Prostate gland (tissue), 2 donors: ENCODE results near the gene HSD17B14. TPM values are rescaled to one million over a fixed set of nuclear protein-coding genes. Genes with fewer than 3 reads are reported as not detected.
"Not testable (repeated sequence)": the region's sequence is repeated elsewhere in the genome, so short reads cannot be mapped to it uniquely, and the experiment has no call there.

Experiments used
- DNase-seq: peaks from one replicate; pipeline ENCODE4 v3.0.0-alpha.2; 2019; ENCODE audit warnings: low spot score
- H3K27ac ChIP-seq, 2 donors: fragments of 200-600 bp; sonication (generic); 2 replicates each; pipeline ENCODE4 v1.5.1; 2017 to 2019
- H3K27me3 ChIP-seq: fragments of 200-600 bp; sonication (generic); replicated peaks from 2 replicates; pipeline ENCODE4 v1.5.1; 2019; ENCODE audit not compliant: insufficient read depth
- H3K36me3 ChIP-seq, 2 donors: fragments of 200-600 bp; sonication (generic); 1 replicate in 1 of 2; 2 replicates in 1 of 2; pipeline versions ENCODE4 v1.5.1 to v1.8.1; 2017 to 2019
- H3K4me1 ChIP-seq: fragments of 200-600 bp; sonication (generic); replicated peaks from 2 replicates; pipeline ENCODE4 v1.5.1; 2019
- H3K4me3 ChIP-seq, 2 donors: fragments of 200-600 bp; sonication (generic); 2 replicates each; pipeline ENCODE4 v1.5.1; 2017 to 2019
- H3K9me3 ChIP-seq: fragments of 200-600 bp; sonication (generic); 2 replicates; pipeline ENCODE4 v1.5.1; 2017
- CTCF ChIP-seq, 4 experiments: fragments of 200-600 bp in 2 of 4; fragments of 450-650 bp in 2 of 4; sonication (generic) in 2 of 4; IDR thresholded peaks; 1 replicate in 3 of 4; 2 replicates in 1 of 4; pipeline ENCODE4 v1.5.1; 2016 to 2019; ENCODE audit warnings: antibody characterized with exemption in 4 of 4, mild to moderate bottlenecking in 2 of 4, moderate library complexity in 2 of 4
- POLR2A ChIP-seq: fragments of 450-650 bp; IDR thresholded peaks from one replicate; pipeline ENCODE4 v1.6.1; 2016; ENCODE audit warnings: antibody characterized with exemption, mild to moderate bottlenecking
- POLR2AphosphoS5 ChIP-seq: sonication (generic); formaldehyde crosslinking; IDR thresholded peaks from one replicate; pipeline ENCODE4 v1.6.1; 2017; ENCODE audit warnings: antibody characterized with exemption
- WGBS: methylation state at CpG from one replicate; pipeline ENCODE4 v1.1.5; 2018; 5-methylcytosine and 5-hydroxymethylcytosine counted together
- intact Hi-C: fragments of 100-400 bp; cut with DNase I; formaldehyde crosslinking; loops from one replicate; pipeline ENCODE4 v1.14.2; 2022
- total RNA-seq, 2 donors: library from RNA; depleted of rRNA; stranded (reverse); fragments of >200 nt; gene quantifications; one replicate each; pipeline ENCODE4 v1.1.0, GENCODE V29; 2016

The HSD17B14 gene
- total RNA-seq, 2 donors from 2014 or later, result 11.0 to 11.2 TPM

GRCh38 chr19:48787331-48787730 lies 49.0 kb downstream of the HSD17B14 start:
- H3K4me3 ChIP-seq, H3K9me3 ChIP-seq, H3K4me1 ChIP-seq, H3K36me3 ChIP-seq, H3K27me3 ChIP-seq, intact Hi-C loops: not testable (repeated sequence)
- WGBS, result 57% methylated on average over 9 of the region's 9 CpGs
- peak overlapping the region; percentile 65 to 74 for H3K27ac ChIP-seq
- TF ChIP-seq POLR2AphosphoS5, result peak; percentile 79
- peak; percentile 67 for DNase-seq

GRCh38 chr19:48786422-48786821 lies 49.9 kb downstream of the HSD17B14 start:
- H3K9me3 ChIP-seq, intact Hi-C loops, H3K36me3 ChIP-seq, H3K27me3 ChIP-seq, H3K4me3 ChIP-seq, H3K4me1 ChIP-seq, DNase-seq: not testable (repeated sequence)
- peak overlapping the region in 1 of 2 donors; percentile 27 for H3K27ac ChIP-seq
- WGBS, result 95% methylated on average over 7 of the region's 7 CpGs

GRCh38 chr19:48784527-48784926 lies 51.8 kb downstream of the HSD17B14 start:
- H3K27ac ChIP-seq, result no peak overlapping the region
- no peaks in the 10 kb centered on the region for H3K4me1 ChIP-seq
- TF ChIP-seq CTCF (IDR thresholded peaks at IDR 0.05) (no peak), POLR2A (no peak), POLR2AphosphoS5 (no peak)
- no peak overlapping the region for H3K4me3 ChIP-seq
- H3K27me3 ChIP-seq, result no peaks in the 10 kb centered on the region
- no peaks in the 10 kb centered on the region for H3K36me3 ChIP-seq
- intact Hi-C loops, result no loop called here
- DNase-seq, result no peak
- H3K9me3 ChIP-seq, result no peaks in the 10 kb centered on the region
- 72% methylated on average over 5 of the region's 5 CpGs for WGBS

GRCh38 chr19:48780631-48781391 lies 55.5 kb downstream of the HSD17B14 start:
- DNase-seq, result no peak
- no peaks in the 10 kb centered on the region for H3K9me3 ChIP-seq
- TF ChIP-seq POLR2A, result no peak
- WGBS, result 72% methylated on average over 14 of the region's 14 CpGs
- no peaks in the 10 kb centered on the region for H3K36me3 ChIP-seq
- no peak overlapping the region for H3K27ac ChIP-seq
- no peak overlapping the region for H3K4me3 ChIP-seq
- H3K4me1 ChIP-seq, result no peaks in the 10 kb centered on the region
- no peaks in the 10 kb centered on the region for H3K27me3 ChIP-seq
- intact Hi-C loops, result no loop called here

- H3K27ac ChIP-seq, result no peak overlapping the region
- TF ChIP-seq POLR2AphosphoS5 (no peak), CTCF (IDR thresholded peaks at IDR 0.05) (no peak), POLR2A (no peak)
- no peaks in the 10 kb centered on the region for H3K4me1 ChIP-seq
- no peaks in the 10 kb centered on the region for H3K36me3 ChIP-seq
- 50% methylated on average over 1 of the region's 1 CpG for WGBS
- H3K9me3 ChIP-seq, result no peaks in the 10 kb centered on the region
- DNase-seq, result no peak
- H3K27me3 ChIP-seq, result no peaks in the 10 kb centered on the region
- intact Hi-C loops, result no loop called here
- no peak overlapping the region for H3K4me3 ChIP-seq
Observed at GRCh38 chr19:48779636-48780035, 56.7 kb downstream of the HSD17B14 start.

- intact Hi-C loops, result no loop called here
- WGBS, result 89% methylated on average over 12 of the region's 12 CpGs
- no peaks in the 10 kb centered on the region for H3K27me3 ChIP-seq
- no peaks in the 10 kb centered on the region for H3K4me1 ChIP-seq
- H3K36me3 ChIP-seq, result no peaks in the 10 kb centered on the region
- no peak overlapping the region for H3K27ac ChIP-seq
- DNase-seq, result no peak
- no peak overlapping the region for H3K4me3 ChIP-seq
- H3K9me3 ChIP-seq, result no peaks in the 10 kb centered on the region
- TF ChIP-seq POLR2A (no peak), POLR2AphosphoS5 (no peak), CTCF (IDR thresholded peaks at IDR 0.05) (no peak)
Observed at GRCh38 chr19:48777720-48778119, 58.6 kb downstream of the HSD17B14 start.
